ENCODE results near the gene CXCL14.

Gene CXCL14

DNA sequence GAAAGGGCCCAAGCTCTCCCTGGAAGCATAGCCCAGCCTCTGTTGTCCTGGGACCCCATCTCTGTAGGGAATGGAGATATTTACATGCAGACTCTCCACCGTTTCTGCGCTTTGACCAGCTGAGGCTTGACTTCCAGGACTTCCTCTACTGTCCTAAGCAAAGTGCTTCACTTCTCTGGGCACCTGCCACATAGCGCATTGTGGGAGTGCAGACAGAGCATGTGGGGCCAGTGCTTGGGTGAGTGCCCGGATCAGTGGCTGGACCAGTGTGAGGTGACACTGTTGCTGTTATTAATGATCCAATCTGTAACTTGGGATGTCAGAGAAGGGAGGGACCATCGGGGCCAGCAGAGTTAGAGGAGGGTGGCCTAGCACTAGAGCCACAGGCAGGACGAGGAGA lies 10.5 kb downstream of the CXCL14 start:
- Histone ChIP-seq H3K4me3 (ENCODE audit: low read depth, low read length) (no peak overlapping the region), H3K4me1 (ENCODE audit: control insufficient read depth, insufficient read depth, low read length) (peaks cover 20% of the 10 kb centered on the region), H3K36me3 (ENCODE audit: control insufficient read depth, insufficient read depth, low read length) (no peaks in the 10 kb centered on the region), H3K9ac (ENCODE audit: low read depth, low read length) (no peak overlapping the region), H3K27me3 (ENCODE audit: control insufficient read depth, insufficient read depth, low read length) (peaks cover 15% of the 10 kb centered on the region; the same call in 1 of the 2 replicates), H3K27ac (ENCODE audit: low read depth, low read length) (no peak overlapping the region), H3K9me3 (ENCODE audit: control insufficient read depth, insufficient read depth, low read length) (no peaks in the 10 kb centered on the region)

DNA sequence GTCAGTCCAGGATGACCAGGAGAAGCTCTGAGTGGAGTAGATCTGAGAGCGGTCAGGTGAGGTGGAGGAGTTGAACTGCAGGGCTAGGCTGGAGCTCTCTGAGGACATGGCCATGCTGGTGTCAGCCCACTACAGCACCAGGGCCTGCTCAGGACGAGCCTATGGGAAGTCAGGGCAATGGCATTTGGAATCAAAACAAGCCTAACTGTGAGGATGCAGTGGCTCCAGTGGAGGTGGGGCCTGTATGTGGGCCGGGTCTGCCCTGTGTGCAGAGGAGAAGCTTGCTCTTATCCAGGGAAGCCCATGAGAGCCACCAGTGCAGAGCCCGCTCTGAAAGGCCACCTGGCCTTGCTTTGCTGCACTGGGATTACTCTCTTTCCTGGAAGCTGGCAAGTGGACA lies 11.1 kb downstream of the CXCL14 start:
- no peaks in the 10 kb centered on the region for H3K36me3 ChIP-seq (ENCODE audit: control insufficient read depth, insufficient read depth, low read length)
- no peak overlapping the region for H3K9ac ChIP-seq (ENCODE audit: low read depth, low read length)
- no peaks in the 10 kb centered on the region for H3K9me3 ChIP-seq (ENCODE audit: control insufficient read depth, insufficient read depth, low read length)
- H3K27ac ChIP-seq (ENCODE audit: low read depth, low read length) = no peak overlapping the region
- H3K4me3 ChIP-seq (ENCODE audit: low read depth, low read length) = no peak overlapping the region
- peaks cover 20% of the 10 kb centered on the region for H3K4me1 ChIP-seq (ENCODE audit: control insufficient read depth, insufficient read depth, low read length)
- H3K27me3 ChIP-seq (ENCODE audit: control insufficient read depth, insufficient read depth, low read length) = peaks cover 15% of the 10 kb centered on the region

DNA sequence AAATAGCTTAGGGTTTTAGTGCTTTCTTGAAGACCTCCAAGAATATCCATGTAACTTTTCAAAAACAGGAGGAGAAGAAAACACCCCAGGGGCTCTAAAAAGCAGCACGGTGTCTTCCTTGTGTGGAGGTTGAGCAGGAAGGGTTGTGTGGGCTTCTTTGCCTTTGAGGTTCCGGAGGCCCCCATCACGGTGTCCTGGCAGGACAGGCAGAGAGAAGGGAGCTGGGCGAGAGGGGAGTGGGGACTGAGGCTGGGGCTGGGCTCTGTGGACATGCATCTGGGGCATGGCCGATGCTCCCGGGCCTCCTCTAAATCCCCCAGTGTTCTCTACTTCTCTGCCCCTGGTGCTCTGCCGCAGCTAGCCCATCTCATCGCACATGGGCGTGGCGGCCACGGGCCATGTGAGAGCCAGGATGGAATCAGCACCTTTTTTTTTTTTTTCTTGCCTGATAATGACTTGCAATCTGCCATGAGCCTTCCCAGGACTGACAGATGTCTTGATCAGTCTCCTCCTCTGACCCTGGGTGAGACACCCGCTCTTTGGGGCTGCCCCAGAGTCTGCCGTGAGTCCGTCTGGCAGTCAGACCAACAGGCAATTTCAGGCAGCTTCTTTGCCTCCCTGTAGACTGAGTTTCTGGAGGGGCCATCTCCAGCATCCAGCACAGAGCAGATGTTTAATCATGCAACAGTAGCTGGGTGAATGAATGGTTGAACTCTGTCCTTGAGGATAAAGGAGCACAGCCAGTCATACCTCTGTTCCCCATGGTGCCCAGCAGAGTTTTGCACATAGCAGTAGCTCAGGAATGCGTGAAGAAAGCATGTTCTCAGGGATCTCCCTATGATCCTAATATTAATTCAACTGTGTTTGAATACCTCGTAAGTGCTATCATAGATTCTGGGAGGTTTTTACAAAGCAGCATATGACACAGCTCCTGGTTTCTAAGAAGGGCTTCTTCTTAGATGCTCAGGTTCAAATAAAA lies 12.1 kb downstream of the CXCL14 start:
- Histone ChIP-seq H3K4me1 (ENCODE audit: control insufficient read depth, insufficient read depth, low read length) (peaks cover 20% of the 10 kb centered on the region), H3K9ac (ENCODE audit: low read depth, low read length) (no peak overlapping the region), H3K36me3 (ENCODE audit: control insufficient read depth, insufficient read depth, low read length) (no peaks in the 10 kb centered on the region), H3K9me3 (ENCODE audit: control insufficient read depth, insufficient read depth, low read length) (no peaks in the 10 kb centered on the region), H3K27me3 (ENCODE audit: control insufficient read depth, insufficient read depth, low read length) (peaks cover 19% of the 10 kb centered on the region), H3K27ac (ENCODE audit: low read depth, low read length) (no peak overlapping the region), H3K4me3 (ENCODE audit: low read depth, low read length) (no peak overlapping the region)

DNA sequence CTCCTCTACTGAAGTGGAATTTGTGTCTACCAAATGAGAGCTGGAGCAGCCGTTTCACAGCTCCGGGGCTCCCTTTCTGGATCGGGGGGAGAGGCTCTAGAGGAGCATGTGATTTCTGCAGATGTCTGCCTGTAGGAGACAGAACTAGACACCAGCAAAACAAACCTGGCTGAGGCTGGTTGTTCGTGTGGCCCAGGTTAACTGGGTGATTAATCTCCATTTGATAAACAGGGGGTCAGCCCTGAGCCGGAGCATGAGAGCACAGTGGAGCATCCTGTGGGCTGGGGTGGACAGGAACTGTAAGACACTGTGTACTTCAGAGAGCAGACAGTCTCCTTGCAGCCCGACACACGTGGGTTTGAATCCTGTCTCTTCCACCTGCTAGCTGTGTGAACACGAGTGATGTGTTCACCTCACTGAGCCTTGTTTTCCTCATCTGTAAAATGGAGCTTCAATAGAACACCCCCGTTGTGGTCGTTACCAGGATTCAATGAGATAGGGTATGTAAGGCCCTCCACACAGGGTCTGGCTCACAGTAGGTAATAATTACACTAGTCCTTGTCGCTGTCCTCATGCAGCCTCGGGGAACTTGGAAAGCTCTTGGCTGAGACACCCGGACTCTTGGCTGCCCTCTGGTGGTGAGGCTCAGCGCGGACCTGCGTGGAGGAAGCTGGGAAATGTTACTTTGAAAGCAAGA lies 12.9 kb downstream of the CXCL14 start:
- peaks cover 20% of the 10 kb centered on the region for H3K4me1 ChIP-seq (ENCODE audit: control insufficient read depth, insufficient read depth, low read length)
- H3K4me3 ChIP-seq (ENCODE audit: low read depth, low read length) = peak overlapping the region; percentile 36; the same call in 1 of the 2 replicates
- H3K9ac ChIP-seq (ENCODE audit: low read depth, low read length) = no peak overlapping the region
- H3K9me3 ChIP-seq (ENCODE audit: control insufficient read depth, insufficient read depth, low read length) = no peaks in the 10 kb centered on the region
- peak overlapping the region; percentile 22 for H3K27ac ChIP-seq (ENCODE audit: low read depth, low read length)
- no peaks in the 10 kb centered on the region for H3K36me3 ChIP-seq (ENCODE audit: control insufficient read depth, insufficient read depth, low read length)
- H3K27me3 ChIP-seq (ENCODE audit: control insufficient read depth, insufficient read depth, low read length) = peaks cover 19% of the 10 kb centered on the region

DNA sequence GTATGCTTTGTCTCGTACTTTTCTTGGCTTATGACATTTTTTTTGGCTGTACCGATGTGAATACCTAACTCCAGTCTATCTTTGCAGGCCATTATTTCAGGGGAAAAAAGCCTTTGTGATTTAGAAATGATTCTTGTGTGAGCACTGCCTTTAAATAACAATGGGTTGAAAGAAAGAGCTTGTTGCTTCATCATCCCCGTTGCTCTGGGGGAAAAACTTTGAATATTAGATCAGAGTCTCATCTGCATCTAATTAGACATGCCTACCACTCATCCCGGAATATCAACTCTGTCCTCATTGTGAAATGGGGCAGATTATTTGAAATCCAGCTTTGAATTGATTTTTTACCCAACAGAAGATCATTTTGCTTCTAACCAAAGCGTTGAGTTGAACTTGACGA lies 13.5 kb downstream of the CXCL14 start:
- Histone ChIP-seq H3K4me1 (ENCODE audit: control insufficient read depth, insufficient read depth, low read length) (peaks cover 20% of the 10 kb centered on the region), H3K27ac (ENCODE audit: low read depth, low read length) (peak overlapping the region; percentile 22), H3K27me3 (ENCODE audit: control insufficient read depth, insufficient read depth, low read length) (peaks cover 19% of the 10 kb centered on the region), H3K4me3 (ENCODE audit: low read depth, low read length) (peak overlapping the region; percentile 36), H3K9ac (ENCODE audit: low read depth, low read length) (no peak overlapping the region), H3K9me3 (ENCODE audit: control insufficient read depth, insufficient read depth, low read length) (no peaks in the 10 kb centered on the region), H3K36me3 (ENCODE audit: control insufficient read depth, insufficient read depth, low read length) (no peaks in the 10 kb centered on the region)

DNA sequence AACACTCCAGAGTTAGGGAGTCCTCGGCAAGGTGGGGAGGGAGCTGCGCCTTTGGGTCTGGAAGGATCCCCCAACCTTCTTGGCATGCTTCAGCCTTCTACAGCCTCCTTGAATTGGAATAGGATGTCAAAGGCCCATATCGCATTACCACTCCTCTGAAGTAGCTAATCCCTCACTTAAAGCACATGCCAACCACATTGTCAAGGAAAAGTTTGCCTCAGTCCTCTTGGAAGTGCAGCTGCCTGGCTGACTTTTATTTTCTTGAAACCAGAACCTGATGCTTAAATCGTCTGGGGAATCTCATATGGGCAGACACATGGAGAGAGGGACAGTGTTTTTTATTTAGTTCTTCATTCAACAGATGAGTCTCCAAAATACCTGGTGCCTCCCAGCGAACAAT lies 14.5 kb downstream of the CXCL14 start:
- peaks cover 19% of the 10 kb centered on the region for H3K27me3 ChIP-seq (ENCODE audit: control insufficient read depth, insufficient read depth, low read length)
- H3K27ac ChIP-seq (ENCODE audit: low read depth, low read length) = no peak overlapping the region
- H3K9me3 ChIP-seq (ENCODE audit: control insufficient read depth, insufficient read depth, low read length) = no peaks in the 10 kb centered on the region
- H3K36me3 ChIP-seq (ENCODE audit: control insufficient read depth, insufficient read depth, low read length) = no peaks in the 10 kb centered on the region
- H3K4me3 ChIP-seq (ENCODE audit: low read depth, low read length) = no peak overlapping the region
- H3K4me1 ChIP-seq (ENCODE audit: control insufficient read depth, insufficient read depth, low read length) = peaks cover 20% of the 10 kb centered on the region
- H3K9ac ChIP-seq (ENCODE audit: low read depth, low read length) = no peak overlapping the region

DNA sequence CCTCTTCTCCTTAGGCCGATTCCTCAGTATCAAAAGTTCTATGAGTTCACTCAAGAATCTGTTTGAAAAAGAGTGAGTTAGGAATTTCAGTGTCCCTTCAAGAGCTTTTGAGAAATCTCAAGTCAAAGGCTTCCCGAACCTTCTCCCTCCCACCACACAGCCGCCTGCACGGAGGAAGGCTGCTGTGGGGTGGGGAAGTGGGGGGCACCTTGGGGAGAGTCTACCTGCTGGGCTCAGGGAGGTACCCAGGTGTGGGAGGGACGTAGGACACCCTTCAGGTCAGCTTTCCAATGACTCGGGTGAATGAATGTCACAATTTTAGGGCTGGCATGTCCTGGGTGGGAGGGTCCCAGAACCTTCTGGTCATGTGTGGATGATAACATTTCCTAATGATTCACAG lies 17.5 kb downstream of the CXCL14 start:
- no peak overlapping the region for H3K27ac ChIP-seq (ENCODE audit: low read depth, low read length)

DNA sequence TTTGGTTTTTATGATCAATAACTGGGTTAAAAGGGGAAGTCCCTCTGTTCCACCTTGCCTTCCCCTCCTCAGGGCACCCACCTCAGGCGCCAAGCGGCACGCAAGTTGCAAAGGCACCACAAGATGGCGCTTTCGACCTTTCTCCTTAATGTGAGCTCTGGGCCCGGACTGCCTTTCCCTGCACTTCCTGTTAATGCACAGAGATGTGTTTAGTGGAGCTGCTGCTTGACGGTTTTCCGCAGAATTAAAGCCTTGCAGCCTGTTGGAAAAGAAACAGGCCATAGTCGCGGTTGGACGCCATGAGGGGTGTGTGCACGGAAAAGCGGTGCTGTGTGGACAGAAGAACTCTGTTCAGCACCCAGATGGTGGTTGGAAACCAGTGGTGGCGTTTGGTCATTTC lies 17.9 kb downstream of the CXCL14 start:
- Histone ChIP-seq H3K4me3 (ENCODE audit: low read depth, low read length) (no peak overlapping the region), H3K9ac (ENCODE audit: low read depth, low read length) (no peak overlapping the region), H3K9me3 (ENCODE audit: control insufficient read depth, insufficient read depth, low read length) (no peaks in the 10 kb centered on the region), H3K27me3 (ENCODE audit: control insufficient read depth, insufficient read depth, low read length) (peaks cover 24% of the 10 kb centered on the region), H3K4me1 (ENCODE audit: control insufficient read depth, insufficient read depth, low read length) (peaks cover 16% of the 10 kb centered on the region), H3K36me3 (ENCODE audit: control insufficient read depth, insufficient read depth, low read length) (no peaks in the 10 kb centered on the region), H3K27ac (ENCODE audit: low read depth, low read length) (no peak overlapping the region)

More for the DNA sequence above, 17.5 kb downstream of the CXCL14 start:
- Histone ChIP-seq H3K4me1 (ENCODE audit: control insufficient read depth, insufficient read depth, low read length) (peaks cover 18% of the 10 kb centered on the region), H3K27me3 (ENCODE audit: control insufficient read depth, insufficient read depth, low read length) (peaks cover 25% of the 10 kb centered on the region), H3K36me3 (ENCODE audit: control insufficient read depth, insufficient read depth, low read length) (no peaks in the 10 kb centered on the region), H3K9me3 (ENCODE audit: control insufficient read depth, insufficient read depth, low read length) (no peaks in the 10 kb centered on the region), H3K9ac (ENCODE audit: low read depth, low read length) (no peak overlapping the region), H3K4me3 (ENCODE audit: low read depth, low read length) (no peak overlapping the region)

DNA sequence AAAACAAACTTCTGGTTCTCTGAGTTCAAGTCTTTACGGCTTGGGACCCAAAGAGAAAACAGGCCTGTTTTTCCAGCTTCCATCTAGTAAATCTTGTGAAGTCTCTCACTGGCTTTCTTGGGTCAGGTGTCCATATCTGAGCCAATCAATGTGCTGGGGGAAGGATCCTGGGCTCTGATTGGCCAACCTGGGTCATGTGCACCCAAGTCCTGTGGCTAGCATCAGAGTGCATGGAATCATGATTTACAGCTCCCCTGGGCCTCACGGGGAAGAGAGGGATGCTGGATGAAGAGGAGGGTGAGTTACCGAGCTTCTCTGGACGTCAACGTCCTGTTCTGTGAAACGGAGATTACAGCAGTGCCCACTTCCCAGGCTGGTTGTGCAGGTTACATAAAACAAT lies 19.4 kb downstream of the CXCL14 start:
- H3K4me3 ChIP-seq (ENCODE audit: low read depth, low read length) = no peak overlapping the region
- no peaks in the 10 kb centered on the region for H3K9me3 ChIP-seq (ENCODE audit: control insufficient read depth, insufficient read depth, low read length)
- peaks cover under 1% of the 10 kb centered on the region for H3K4me1 ChIP-seq (ENCODE audit: control insufficient read depth, insufficient read depth, low read length)
- H3K27ac ChIP-seq (ENCODE audit: low read depth, low read length) = no peak overlapping the region
- no peak overlapping the region for H3K9ac ChIP-seq (ENCODE audit: low read depth, low read length)
- H3K36me3 ChIP-seq (ENCODE audit: control insufficient read depth, insufficient read depth, low read length) = no peaks in the 10 kb centered on the region
- peaks cover 21% of the 10 kb centered on the region for H3K27me3 ChIP-seq (ENCODE audit: control insufficient read depth, insufficient read depth, low read length)

DNA sequence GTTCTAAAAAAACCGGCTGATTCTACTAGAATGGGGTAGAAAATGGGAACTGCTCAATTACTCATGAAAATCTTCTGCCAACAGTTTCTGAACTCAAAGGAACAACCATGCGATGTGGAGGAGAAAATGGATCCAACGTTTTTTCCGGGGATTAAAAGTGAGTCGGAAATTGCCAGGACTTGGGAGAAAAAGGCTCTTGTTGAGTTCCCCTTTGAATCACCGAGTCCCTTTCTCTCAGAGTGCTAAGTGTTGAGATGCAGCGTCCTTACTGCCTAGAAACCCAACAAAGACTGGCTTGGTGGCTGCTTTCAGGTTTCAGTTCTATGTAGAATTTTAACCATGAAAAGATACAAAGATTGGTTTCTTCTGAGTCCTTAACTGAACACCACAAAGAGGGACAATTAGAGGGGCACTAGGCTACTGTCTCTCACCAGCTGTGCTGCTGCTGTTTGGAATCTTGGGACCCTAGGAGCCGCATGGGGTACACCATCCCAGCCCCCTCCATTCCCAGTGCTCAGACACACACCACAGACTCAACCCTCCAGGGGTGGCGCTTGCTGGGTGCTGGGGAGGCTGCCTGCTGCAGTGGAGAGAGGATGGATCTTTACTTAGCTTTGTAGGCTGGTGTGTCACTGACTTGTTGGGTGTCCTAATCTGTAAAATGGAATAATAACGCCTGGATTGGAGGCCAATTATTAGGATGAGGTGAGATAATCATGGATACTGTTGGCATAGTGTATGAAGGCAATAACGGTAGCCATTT lies 21.5 kb downstream of the CXCL14 start:
- no peak overlapping the region for H3K4me3 ChIP-seq (ENCODE audit: low read depth, low read length)
- no peaks in the 10 kb centered on the region for H3K9me3 ChIP-seq (ENCODE audit: control insufficient read depth, insufficient read depth, low read length)
- no peaks in the 10 kb centered on the region for H3K4me1 ChIP-seq (ENCODE audit: control insufficient read depth, insufficient read depth, low read length)
- H3K27ac ChIP-seq (ENCODE audit: low read depth, low read length) = no peak overlapping the region
- peaks cover 30% of the 10 kb centered on the region for H3K27me3 ChIP-seq (ENCODE audit: control insufficient read depth, insufficient read depth, low read length)
- H3K9ac ChIP-seq (ENCODE audit: low read depth, low read length) = no peak overlapping the region
- H3K36me3 ChIP-seq (ENCODE audit: control insufficient read depth, insufficient read depth, low read length) = no peaks in the 10 kb centered on the region
